Measurements from ENCODE around the gene UTF1. TPM values are rescaled to one million over a fixed set of nuclear protein-coding genes. Genes with fewer than 3 reads are reported as not detected.

The UTF1 gene
- total RNA-seq, 4 donors from 2014 or later = not detected

- no peak for TF ChIP-seq CTCF (IDR thresholded peaks at IDR 0.05)
- TF ChIP-seq POLR2A (IDR thresholded peaks at IDR 0.05) = no peak
- no peaks in the 10 kb centered on the region for H3K4me1 ChIP-seq
- no peaks in the 10 kb centered on the region for H3K9me3 ChIP-seq
- H3K27me3 ChIP-seq = no peaks in the 10 kb centered on the region
- no peak overlapping the region for H3K27ac ChIP-seq
- no peaks in the 10 kb centered on the region for H3K36me3 ChIP-seq
- no peak for DNase-seq
- no peak overlapping the region for H3K4me3 ChIP-seq
- intact Hi-C loops (cut with DNase I; ENCODE audit: low total_unique reads) = no loop called here
Measured at GRCh38 chr10:133270204-133270603, 40.2 kb downstream of the UTF1 start.

- Histone ChIP-seq H3K27ac (no peak overlapping the region), H3K4me3 (no peak overlapping the region), H3K4me1 (no peaks in the 10 kb centered on the region), H3K9me3 (no peaks in the 10 kb centered on the region), H3K27me3 (no peaks in the 10 kb centered on the region), H3K36me3 (no peaks in the 10 kb centered on the region)
- DNase-seq = no peak
- intact Hi-C loops (cut with DNase I; ENCODE audit: low total_unique reads) = no loop called here
- no peak for TF ChIP-seq CTCF (IDR thresholded peaks at IDR 0.05)
- TF ChIP-seq POLR2A (IDR thresholded peaks at IDR 0.05) = no peak
Measured at GRCh38 chr10:133270773-133271297, 40.8 kb downstream of the UTF1 start.

- no peaks in the 10 kb centered on the region for H3K36me3 ChIP-seq
- TF ChIP-seq POLR2A (IDR thresholded peaks at IDR 0.05) = no peak
- no peak for TF ChIP-seq CTCF (IDR thresholded peaks at IDR 0.05)
- no peaks in the 10 kb centered on the region for H3K9me3 ChIP-seq
- no peaks in the 10 kb centered on the region for H3K27me3 ChIP-seq
- H3K27ac ChIP-seq = no peak overlapping the region
- no peak for DNase-seq
- no peak overlapping the region for H3K4me3 ChIP-seq
- intact Hi-C loops (cut with DNase I; ENCODE audit: low total_unique reads) = no loop called here
- H3K4me1 ChIP-seq = peaks cover 0 to 4% of the 10 kb centered on the region in 2 donors
Measured at GRCh38 chr10:133271521-133272300, 41.7 kb downstream of the UTF1 start.

GRCh38 chr10:133272301-133272963 is 42.4 kb downstream of the UTF1 start:
- Histone ChIP-seq H3K4me1 (peaks cover 0 to 7% of the 10 kb centered on the region in 2 donors), H3K4me3 (no peak overlapping the region), H3K27me3 (no peaks in the 10 kb centered on the region), H3K9me3 (no peaks in the 10 kb centered on the region), H3K27ac (no peak overlapping the region), H3K36me3 (no peaks in the 10 kb centered on the region)
- no peak for DNase-seq
- TF ChIP-seq CTCF (IDR thresholded peaks at IDR 0.05) (no peak), POLR2A (IDR thresholded peaks at IDR 0.05) (no peak)
- intact Hi-C loops (cut with DNase I; ENCODE audit: low total_unique reads) = no loop called here

- intact Hi-C loops (cut with DNase I; ENCODE audit: low total_unique reads) = no loop called here
- DNase-seq = no peak
- TF ChIP-seq POLR2A (IDR thresholded peaks at IDR 0.05) (no peak), CTCF (IDR thresholded peaks at IDR 0.05) (no peak)
Measured at GRCh38 chr10:133272964-133273420, 43.0 kb downstream of the UTF1 start.

More at GRCh38 chr10:133272964-133273420, 43.0 kb downstream of the UTF1 start:
- H3K36me3 ChIP-seq = no peaks in the 10 kb centered on the region
- no peaks in the 10 kb centered on the region for H3K9me3 ChIP-seq
- peaks cover 0 to 7% of the 10 kb centered on the region in 2 donors for H3K4me1 ChIP-seq
- no peak overlapping the region for H3K4me3 ChIP-seq
- no peaks in the 10 kb centered on the region for H3K27me3 ChIP-seq
- no peak overlapping the region for H3K27ac ChIP-seq

Measured in uterus (tissue), 4 donors.